ENCODE measurements around the gene CDSN.

- TF ChIP-seq, protein P1, sequence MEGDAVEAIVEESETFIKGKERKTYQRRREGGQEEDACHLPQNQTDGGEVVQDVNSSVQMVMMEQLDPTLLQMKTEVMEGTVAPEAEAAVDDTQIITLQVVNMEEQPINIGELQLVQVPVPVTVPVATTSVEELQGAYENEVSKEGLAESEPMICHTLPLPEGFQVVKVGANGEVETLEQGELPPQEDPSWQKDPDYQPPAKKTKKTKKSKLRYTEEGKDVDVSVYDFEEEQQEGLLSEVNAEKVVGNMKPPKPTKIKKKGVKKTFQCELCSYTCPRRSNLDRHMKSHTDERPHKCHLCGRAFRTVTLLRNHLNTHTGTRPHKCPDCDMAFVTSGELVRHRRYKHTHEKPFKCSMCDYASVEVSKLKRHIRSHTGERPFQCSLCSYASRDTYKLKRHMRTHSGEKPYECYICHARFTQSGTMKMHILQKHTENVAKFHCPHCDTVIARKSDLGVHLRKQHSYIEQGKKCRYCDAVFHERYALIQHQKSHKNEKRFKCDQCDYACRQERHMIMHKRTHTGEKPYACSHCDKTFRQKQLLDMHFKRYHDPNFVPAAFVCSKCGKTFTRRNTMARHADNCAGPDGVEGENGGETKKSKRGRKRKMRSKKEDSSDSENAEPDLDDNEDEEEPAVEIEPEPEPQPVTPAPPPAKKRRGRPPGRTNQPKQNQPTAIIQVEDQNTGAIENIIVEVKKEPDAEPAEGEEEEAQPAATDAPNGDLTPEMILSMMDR (conservative IDR thresholded peaks at IDR 0.05; ENCODE audit: low read depth in 2 of 2), result no peak
- TF ChIP-seq POLR2AphosphoS5 (IDR thresholded peaks at IDR 0.05; ENCODE audit: low read depth) (no peak), EZH2 (IDR thresholded peaks at IDR 0.05; ENCODE audit: low read depth, unreplicated experiment) (no peak), NANOG (IDR thresholded peaks at IDR 0.05; ENCODE audit: borderline replicate concordance) (no peak), EZH2phosphoT487 (IDR thresholded peaks at IDR 0.05; ENCODE audit: unreplicated experiment) (no peak), CREB1 (CRISPR knock-in tag; IDR thresholded peaks at IDR 0.05; ENCODE audit: low read depth) (no peak), JUNB (IDR thresholded peaks at IDR 0.05; ENCODE audit: unreplicated experiment) (no peak)
- TF ChIP-seq, protein P2, sequence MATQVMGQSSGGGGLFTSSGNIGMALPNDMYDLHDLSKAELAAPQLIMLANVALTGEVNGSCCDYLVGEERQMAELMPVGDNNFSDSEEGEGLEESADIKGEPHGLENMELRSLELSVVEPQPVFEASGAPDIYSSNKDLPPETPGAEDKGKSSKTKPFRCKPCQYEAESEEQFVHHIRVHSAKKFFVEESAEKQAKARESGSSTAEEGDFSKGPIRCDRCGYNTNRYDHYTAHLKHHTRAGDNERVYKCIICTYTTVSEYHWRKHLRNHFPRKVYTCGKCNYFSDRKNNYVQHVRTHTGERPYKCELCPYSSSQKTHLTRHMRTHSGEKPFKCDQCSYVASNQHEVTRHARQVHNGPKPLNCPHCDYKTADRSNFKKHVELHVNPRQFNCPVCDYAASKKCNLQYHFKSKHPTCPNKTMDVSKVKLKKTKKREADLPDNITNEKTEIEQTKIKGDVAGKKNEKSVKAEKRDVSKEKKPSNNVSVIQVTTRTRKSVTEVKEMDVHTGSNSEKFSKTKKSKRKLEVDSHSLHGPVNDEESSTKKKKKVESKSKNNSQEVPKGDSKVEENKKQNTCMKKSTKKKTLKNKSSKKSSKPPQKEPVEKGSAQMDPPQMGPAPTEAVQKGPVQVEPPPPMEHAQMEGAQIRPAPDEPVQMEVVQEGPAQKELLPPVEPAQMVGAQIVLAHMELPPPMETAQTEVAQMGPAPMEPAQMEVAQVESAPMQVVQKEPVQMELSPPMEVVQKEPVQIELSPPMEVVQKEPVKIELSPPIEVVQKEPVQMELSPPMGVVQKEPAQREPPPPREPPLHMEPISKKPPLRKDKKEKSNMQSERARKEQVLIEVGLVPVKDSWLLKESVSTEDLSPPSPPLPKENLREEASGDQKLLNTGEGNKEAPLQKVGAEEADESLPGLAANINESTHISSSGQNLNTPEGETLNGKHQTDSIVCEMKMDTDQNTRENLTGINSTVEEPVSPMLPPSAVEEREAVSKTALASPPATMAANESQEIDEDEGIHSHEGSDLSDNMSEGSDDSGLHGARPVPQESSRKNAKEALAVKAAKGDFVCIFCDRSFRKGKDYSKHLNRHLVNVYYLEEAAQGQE (IDR thresholded peaks at IDR 0.05; ENCODE audit: unreplicated experiment), result no peak
Measured at GRCh38 chr6:31091680-31092079, 28.6 kb downstream of the CDSN start.
